Measurements from ENCODE around the gene PDGFA. TPM values are rescaled to one million over a fixed set of nuclear protein-coding genes. Genes with fewer than 3 reads are reported as not detected.

Gene PDGFA
- total RNA-seq, 1 experiment from 2014 or later: 35.8 TPM

DNA sequence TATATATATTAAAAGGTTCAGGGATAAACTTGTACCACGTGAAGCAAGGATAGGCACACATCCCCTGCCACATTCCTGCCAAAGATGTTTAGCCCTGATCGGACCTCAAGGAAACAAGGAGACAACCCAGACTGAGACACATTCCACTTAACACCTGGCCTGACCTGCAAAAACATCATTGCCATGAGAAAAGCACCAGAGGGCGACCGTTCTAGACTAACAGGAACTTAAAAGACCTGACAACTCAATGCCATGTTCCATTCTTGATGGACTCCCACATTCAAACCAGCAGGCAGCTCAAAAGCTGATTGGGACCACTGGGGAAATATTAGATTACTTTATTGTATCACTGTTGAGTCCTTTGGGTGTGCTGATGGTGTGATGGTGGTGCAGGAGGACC is 8.1 kb upstream of the PDGFA start:
- H4K91ac ChIP-seq (ENCODE audit: insufficient read length, low read depth, low read length): no peak overlapping the region
- peaks cover 59% of the 10 kb centered on the region for H3K27me3 Mint-ChIP-seq (ENCODE audit: low read depth)
- H2AK5ac ChIP-seq (ENCODE audit: insufficient read length, low read length): no peak overlapping the region
- H3K9me3 Mint-ChIP-seq: no peaks in the 10 kb centered on the region
- H3K79me2 ChIP-seq (ENCODE audit: insufficient read depth, low read length): no peaks in the 10 kb centered on the region
- H3K27ac Mint-ChIP-seq: no peak overlapping the region
- H4K5ac ChIP-seq (ENCODE audit: insufficient read length, low read depth, low read length): no peak overlapping the region
- no peak overlapping the region for H3K23ac ChIP-seq (ENCODE audit: insufficient read length, low read depth, low read length)
- WGBS (ENCODE audit: extremely low coverage, insufficient read length, low lambda C conversion rate): no CpG with 5 or more reads among the region's 4 CpGs
- H3K79me1 ChIP-seq (ENCODE audit: insufficient read depth, low read depth, low read length, poor library complexity, severe bottlenecking): no peaks in the 10 kb centered on the region
- no peak for DNase-seq
- H2AFZ ChIP-seq (ENCODE audit: low read length): no peak overlapping the region
- H3K23me2 ChIP-seq (ENCODE audit: insufficient read length, low read depth, low read length, poor library complexity, severe bottlenecking): peaks cover 3% of the 10 kb centered on the region
- H3K4me3 Mint-ChIP-seq: no peak overlapping the region
- no peaks in the 10 kb centered on the region for H3K9me3 ChIP-seq (ENCODE audit: control insufficient read depth, low read depth, low read length)
- no peak overlapping the region for H3K4ac ChIP-seq (ENCODE audit: low read depth, low read length)
- H2BK15ac ChIP-seq (ENCODE audit: low read depth, low read length): no peak overlapping the region
- H3K27me3 ChIP-seq (ENCODE audit: insufficient read depth, low read length): peaks cover 9% of the 10 kb centered on the region; the same call in 1 of the 2 replicates
- H4K8ac ChIP-seq (replicated peaks; ENCODE audit: insufficient read length, low read depth, low read length): no peak overlapping the region
- no peak overlapping the region for H2BK5ac ChIP-seq (ENCODE audit: insufficient read length, low read length)
- H2BK20ac ChIP-seq (ENCODE audit: low read depth, low read length, poor library complexity, severe bottlenecking): no peak overlapping the region
- no peak overlapping the region for H3K14ac ChIP-seq (ENCODE audit: insufficient read depth, low read length)
- H2BK120ac ChIP-seq (ENCODE audit: low read depth, low read length, poor library complexity, severe bottlenecking): no peak overlapping the region
- no peak overlapping the region for H2BK12ac ChIP-seq (ENCODE audit: insufficient read length, low read depth, low read length)
- TF ChIP-seq, protein P1, sequence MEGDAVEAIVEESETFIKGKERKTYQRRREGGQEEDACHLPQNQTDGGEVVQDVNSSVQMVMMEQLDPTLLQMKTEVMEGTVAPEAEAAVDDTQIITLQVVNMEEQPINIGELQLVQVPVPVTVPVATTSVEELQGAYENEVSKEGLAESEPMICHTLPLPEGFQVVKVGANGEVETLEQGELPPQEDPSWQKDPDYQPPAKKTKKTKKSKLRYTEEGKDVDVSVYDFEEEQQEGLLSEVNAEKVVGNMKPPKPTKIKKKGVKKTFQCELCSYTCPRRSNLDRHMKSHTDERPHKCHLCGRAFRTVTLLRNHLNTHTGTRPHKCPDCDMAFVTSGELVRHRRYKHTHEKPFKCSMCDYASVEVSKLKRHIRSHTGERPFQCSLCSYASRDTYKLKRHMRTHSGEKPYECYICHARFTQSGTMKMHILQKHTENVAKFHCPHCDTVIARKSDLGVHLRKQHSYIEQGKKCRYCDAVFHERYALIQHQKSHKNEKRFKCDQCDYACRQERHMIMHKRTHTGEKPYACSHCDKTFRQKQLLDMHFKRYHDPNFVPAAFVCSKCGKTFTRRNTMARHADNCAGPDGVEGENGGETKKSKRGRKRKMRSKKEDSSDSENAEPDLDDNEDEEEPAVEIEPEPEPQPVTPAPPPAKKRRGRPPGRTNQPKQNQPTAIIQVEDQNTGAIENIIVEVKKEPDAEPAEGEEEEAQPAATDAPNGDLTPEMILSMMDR (conservative IDR thresholded peaks at IDR 0.05): no peak
- no peak overlapping the region for H3T11ph ChIP-seq (ENCODE audit: low read length)
- no peak overlapping the region for H3K18ac ChIP-seq (ENCODE audit: insufficient read length, low read depth, low read length)
- H3K4me1 ChIP-seq (ENCODE audit: insufficient read depth, low read length): no peaks in the 10 kb centered on the region
- H3K56ac ChIP-seq (ENCODE audit: insufficient read length, low read depth, low read length): no peak overlapping the region
- H4K20me1 ChIP-seq (ENCODE audit: control insufficient read depth, insufficient read depth, insufficient read length): no peaks in the 10 kb centered on the region
- no peak overlapping the region for H3K9ac ChIP-seq (ENCODE audit: extremely low read depth, insufficient read length, low read length)
- H3K4me2 ChIP-seq (ENCODE audit: insufficient read depth, insufficient read length, low read length): no peak overlapping the region
- H3K27ac ChIP-seq (ENCODE audit: insufficient read length, low read depth, low read length): no peak overlapping the region
- peaks cover 0 to 7% of the 10 kb centered on the region in 2 experiments; a peak in 1 of 4 replicates for H3K4me1 Mint-ChIP-seq
- no peaks in the 10 kb centered on the region for H3K36me3 Mint-ChIP-seq (ENCODE audit: insufficient read depth in 1 of 3, low read depth in 3 of 3)

Measured in H9 (cell line).